Loucy (cell line): ENCODE measurements around the gene CAMTA1.

ENCODE experiments used
- CTCF ChIP-seq: fragments of 200-600 bp; sonication (generic); conservative IDR thresholded peaks from 2 replicates; pipeline ENCODE4 v1.5.1; 2014; ENCODE audit warnings: mild to moderate bottlenecking, antibody characterized with exemption, low read length
- EZH2phosphoT487 ChIP-seq: fragments of 200-600 bp; IDR thresholded peaks from 2 replicates; pipeline ENCODE4 v1.6.1; 2018; ENCODE audit warnings: antibody characterized with exemption, mild to moderate bottlenecking, moderate library complexity, borderline replicate concordance

- TF ChIP-seq CTCF (no peak), EZH2phosphoT487 (no peak)
Observed at GRCh38 chr1:7468248-7468647, 683.0 kb downstream of the CAMTA1 start.
